GM19328 (cell line): ENCODE measurements around the gene DRC7.
A peak's percentile ranks its signal among the peaks of the same experiment; 100 is the strongest.

Source experiments
- ATAC-seq: cut with Tn5 transposase; IDR thresholded peaks from one replicate; pipeline ENCODE4 v1.9.1; 2021; ENCODE audit warnings: mild to moderate bottlenecking, moderate library complexity; ENCODE audit not compliant: unreplicated experiment

Gene DRC7

GRCh38 chr16:57748596-57748995 lies 54.0 kb downstream of the DRC7 start:
- ATAC-seq = no peak

- ATAC-seq = no peak
These were observed 54.6 kb downstream of the DRC7 start for GRCh38 chr16:57749101-57749692.

- no peak for ATAC-seq
These were observed 55.3 kb downstream of the DRC7 start for GRCh38 chr16:57749856-57750452.

- no peak for ATAC-seq
These were observed 56.4 kb downstream of the DRC7 start for GRCh38 chr16:57750796-57751538.

GRCh38 chr16:57751539-57752202 lies 57.1 kb downstream of the DRC7 start:
- no peak for ATAC-seq

- no peak for ATAC-seq
These were observed 57.6 kb downstream of the DRC7 start for GRCh38 chr16:57752203-57752580.

GRCh38 chr16:57752581-57753447 lies 58.2 kb downstream of the DRC7 start:
- no peak for ATAC-seq

- ATAC-seq = no peak
These were observed 59.1 kb downstream of the DRC7 start for GRCh38 chr16:57753448-57754353.

GRCh38 chr16:57754354-57755060 lies 59.9 kb downstream of the DRC7 start:
- no peak for ATAC-seq

- ATAC-seq = no peak
These were observed 60.6 kb downstream of the DRC7 start for GRCh38 chr16:57755061-57755684.

GRCh38 chr16:57755726-57756423 lies 61.3 kb downstream of the DRC7 start:
- ATAC-seq = no peak

- ATAC-seq = no peak
These were observed 62.1 kb downstream of the DRC7 start for GRCh38 chr16:57756424-57757325.

- ATAC-seq = peak; percentile 76
These were observed 62.8 kb downstream of the DRC7 start for GRCh38 chr16:57757326-57757786.

GRCh38 chr16:57757883-57758282 lies 63.3 kb downstream of the DRC7 start:
- ATAC-seq = no peak

- no peak for ATAC-seq
These were observed 63.9 kb downstream of the DRC7 start for GRCh38 chr16:57758331-57759117.

- ATAC-seq = no peak
These were observed 64.5 kb downstream of the DRC7 start for GRCh38 chr16:57759131-57759530.
